HEK293 (cell line): Measurements from ENCODE around the gene SMIM36.

Experiments
- CTCF ChIA-PET: fragments of 350-600 bp; formaldehyde crosslinking; extraction: SDS; loops from one replicate; lab custom pipeline; 2021; ENCODE audit warnings: antibody characterized with exemption; lab: Yijun Ruan, JAX
- POLR2A ChIA-PET: fragments of 300-600 bp; formaldehyde crosslinking; extraction: SDS; loops from one replicate; lab custom pipeline; 2020; ENCODE audit warnings: antibody characterized with exemption, inconsistent platforms; lab: Yijun Ruan, JAX
- H3K27ac ChIP-seq: fragments of 200-500 bp; sonication (Bioruptor generic); 2 replicates; pipeline ENCODE4 v1.5.1; 2014; ENCODE audit warnings: low read depth, low read length, control low read depth, inconsistent platforms; ENCODE audit errors: extremely low read depth
- H3K36me3 ChIP-seq, 2 experiments: fragments of 200-500 bp in 1 of 2; sonication (Bioruptor generic) in 1 of 2; 1 replicate in 1 of 2; 2 replicates in 1 of 2; pipeline ENCODE4 v1.5.1; 2014 to 2017; ENCODE audit warnings: inconsistent platforms in 2 of 2, low read length in 2 of 2; ENCODE audit not compliant: control insufficient read depth in 2 of 2, insufficient read depth in 1 of 2
- H3K4me1 ChIP-seq: fragments of 200-500 bp; sonication (Bioruptor generic); 2 replicates; pipeline ENCODE4 v1.5.1; 2014; ENCODE audit warnings: mild to moderate bottlenecking, low read length, inconsistent platforms; ENCODE audit not compliant: control insufficient read depth, insufficient read depth
- H3K4me3 ChIP-seq: 2 replicates; pipeline ENCODE4 v1.5.1; 2011; ENCODE audit warnings: low read depth, mild to moderate bottlenecking, control low read depth, low read length, moderate library complexity
- H3K9me3 ChIP-seq: fragments of 200-500 bp; sonication (Bioruptor generic); 2 replicates; pipeline ENCODE4 v1.5.1; 2014; ENCODE audit warnings: low read depth, low read length, inconsistent platforms; ENCODE audit not compliant: control insufficient read depth, insufficient read depth
- KLF1 ChIP-seq: fragments of 450-650 bp; formaldehyde crosslinking; IDR thresholded peaks from 2 replicates; pipeline ENCODE4 v1.5.1; 2016; ENCODE audit warnings: missing biosample characterization, missing genetic modification characterization
- KLF7 ChIP-seq: fragments of 450-650 bp; formaldehyde crosslinking; IDR thresholded peaks from 2 replicates; pipeline ENCODE4 v1.5.1; 2016; ENCODE audit warnings: missing biosample characterization, missing genetic modification characterization, borderline replicate concordance
- PATZ1 ChIP-seq: fragments of 450-650 bp; formaldehyde crosslinking; IDR thresholded peaks from 2 replicates; pipeline ENCODE4 v1.5.1; 2016; ENCODE audit warnings: missing biosample characterization, missing genetic modification characterization
- SALL2 ChIP-seq: fragments of 450-650 bp; formaldehyde crosslinking; IDR thresholded peaks from 2 replicates; pipeline ENCODE4 v1.5.0; 2017; ENCODE audit warnings: missing biosample characterization, mild to moderate bottlenecking, missing genetic modification characterization, borderline replicate concordance
- SCRT2 ChIP-seq: fragments of 450-650 bp; formaldehyde crosslinking; IDR thresholded peaks from 2 replicates; pipeline ENCODE4 v1.5.1; 2016; ENCODE audit warnings: missing biosample characterization, missing genetic modification characterization
- TCF7L2 ChIP-seq: IDR thresholded peaks from 2 replicates; pipeline ENCODE4 v1.6.1; 2011; ENCODE audit warnings: low read depth, mild to moderate bottlenecking, inconsistent platforms, low read length, moderate library complexity, borderline replicate concordance
- YY1 ChIP-seq: fragments of 450-650 bp; formaldehyde crosslinking; IDR thresholded peaks from 2 replicates; pipeline ENCODE4 v1.5.1; 2018; ENCODE audit warnings: missing biosample characterization, missing genetic modification characterization
- ZBTB49 ChIP-seq: fragments of 450-650 bp; formaldehyde crosslinking; IDR thresholded peaks from 2 replicates; pipeline ENCODE4 v1.5.1; 2016; ENCODE audit warnings: missing biosample characterization, missing genetic modification characterization, low read depth
- ZBTB6 ChIP-seq: fragments of 450-650 bp; formaldehyde crosslinking; IDR thresholded peaks from 2 replicates; pipeline ENCODE4 v1.5.1; 2017; ENCODE audit warnings: missing biosample characterization, missing genetic modification characterization
- ZNF112 ChIP-seq: fragments of 450-650 bp; formaldehyde crosslinking; IDR thresholded peaks from 2 replicates; pipeline ENCODE4 v1.5.0; 2017; ENCODE audit warnings: missing biosample characterization, missing genetic modification characterization
- ZNF157 ChIP-seq: fragments of 450-650 bp; formaldehyde crosslinking; IDR thresholded peaks from 2 replicates; pipeline ENCODE4 v1.5.1; 2016; ENCODE audit warnings: missing biosample characterization, missing genetic modification characterization
- ZNF169 ChIP-seq: fragments of 450-650 bp; formaldehyde crosslinking; IDR thresholded peaks from 2 replicates; pipeline ENCODE4 v1.5.1; 2016; ENCODE audit warnings: missing biosample characterization, missing genetic modification characterization
- ZNF175 ChIP-seq: fragments of 450-650 bp; formaldehyde crosslinking; IDR thresholded peaks from 2 replicates; pipeline ENCODE4 v1.5.1; 2016; ENCODE audit warnings: missing biosample characterization, missing genetic modification characterization
- ZNF184 ChIP-seq: fragments of 450-650 bp; IDR thresholded peaks from 2 replicates; pipeline ENCODE4 v1.5.1; 2018; ENCODE audit warnings: missing biosample characterization, mild to moderate bottlenecking, missing genetic modification characterization
- ZNF19 ChIP-seq: fragments of 450-650 bp; formaldehyde crosslinking; IDR thresholded peaks from 2 replicates; pipeline ENCODE4; 2016; ENCODE audit warnings: missing biosample characterization, missing genetic modification characterization, low read depth
- ZNF2 ChIP-seq: fragments of 450-650 bp; formaldehyde crosslinking; IDR thresholded peaks from 2 replicates; pipeline ENCODE4 v1.5.1; 2016; ENCODE audit warnings: missing biosample characterization, missing genetic modification characterization
- ZNF274 ChIP-seq, 2 experiments: fragments of 200-500 bp in 1 of 2; fragments of 450-650 bp in 1 of 2; sonication (Bioruptor generic) in 1 of 2; formaldehyde crosslinking in 1 of 2; IDR thresholded peaks; 2 replicates each; pipeline versions ENCODE4 v1.5.1 to v1.6.1; 2014 to 2016; ENCODE audit warnings: borderline replicate concordance in 1 of 2, inconsistent platforms in 1 of 2, low read length in 1 of 2, missing biosample characterization in 1 of 2, missing genetic modification characterization in 1 of 2
- ZNF280D ChIP-seq: fragments of 450-650 bp; formaldehyde crosslinking; IDR thresholded peaks from 2 replicates; pipeline ENCODE4 v1.5.1; 2016; ENCODE audit warnings: missing biosample characterization, missing genetic modification characterization
- ZNF366 ChIP-seq: fragments of 450-650 bp; formaldehyde crosslinking; conservative IDR thresholded peaks from 2 replicates; pipeline ENCODE4 v1.5.1; 2016; ENCODE audit warnings: missing biosample characterization, missing genetic modification characterization
- ZNF394 ChIP-seq: fragments of 450-650 bp; formaldehyde crosslinking; IDR thresholded peaks from 2 replicates; pipeline ENCODE4 v1.5.1; 2016; ENCODE audit warnings: missing biosample characterization, missing genetic modification characterization, mild to moderate bottlenecking, moderate library complexity, borderline replicate concordance
- ZNF549 ChIP-seq: fragments of 450-650 bp; IDR thresholded peaks from 2 replicates; pipeline ENCODE4 v1.5.1; 2018; ENCODE audit warnings: missing biosample characterization, missing genetic modification characterization, mild to moderate bottlenecking, inconsistent platforms, moderate library complexity
- ZNF600 ChIP-seq: fragments of 450-650 bp; formaldehyde crosslinking; IDR thresholded peaks from 2 replicates; pipeline ENCODE4 v1.5.1; 2016; ENCODE audit warnings: missing biosample characterization, missing genetic modification characterization
- ZNF701 ChIP-seq: fragments of 450-650 bp; formaldehyde crosslinking; IDR thresholded peaks from 2 replicates; pipeline ENCODE4 v1.5.1; 2016; ENCODE audit warnings: missing biosample characterization, missing genetic modification characterization
- ZNF707 ChIP-seq: fragments of 450-650 bp; formaldehyde crosslinking; IDR thresholded peaks from 2 replicates; pipeline ENCODE4 v1.5.1; 2016; ENCODE audit warnings: missing biosample characterization, missing genetic modification characterization
- ZNF76 ChIP-seq: fragments of 450-650 bp; formaldehyde crosslinking; IDR thresholded peaks from 2 replicates; pipeline ENCODE4; 2016; ENCODE audit warnings: low read depth, missing biosample characterization, missing genetic modification characterization, borderline replicate concordance

SMIM36 gene

GRCh38 chr17:55484575-55484974 lies 26.7 kb downstream of the SMIM36 start:
- POLR2A ChIA-PET = no interaction called here
- Histone ChIP-seq H3K9me3 (no peaks in the 10 kb centered on the region), H3K27ac (no peak overlapping the region), H3K4me3 (no peak overlapping the region)
- TF ChIP-seq ZNF76 (tag by site-specific recombination) (no peak), ZNF175 (tag by site-specific recombination) (no peak), SALL2 (no peak), PATZ1 (tag by site-specific recombination) (no peak), ZBTB6 (tag by site-specific recombination) (no peak), ZNF394 (tag by site-specific recombination) (no peak), TCF7L2 (no peak), ZNF169 (tag by site-specific recombination) (no peak), KLF1 (no peak), ZNF549 (tag by site-specific recombination) (no peak), ZNF274 (IDR thresholded peaks at IDR 0.05; ENCODE audit: low read length) (no peak), ZNF274 (tag by site-specific recombination; IDR thresholded peaks at IDR 0.05; ENCODE audit: borderline replicate concordance) (no peak), SCRT2 (tag by site-specific recombination) (no peak), ZNF2 (tag by site-specific recombination) (no peak), ZNF112 (tag by site-specific recombination) (no peak), ZBTB49 (no peak), ZNF366 (tag by site-specific recombination) (no peak), YY1 (tag by site-specific recombination) (no peak)
- TF ChIP-seq, all 188 proteins: peak for 0
- Histone ChIP-seq H3K36me3 (no peaks in the 10 kb centered on the region), H3K4me1 (no peaks in the 10 kb centered on the region)
- CTCF ChIA-PET = interaction anchor here (0.6 kb wide), 1 partner anchor 250 kb away, joined by 3 read pairs; no protein-coding TSS in a partner anchor

- POLR2A ChIA-PET = no interaction called here
- no peaks in the 10 kb centered on the region for H3K4me1 ChIP-seq
- no peaks in the 10 kb centered on the region for H3K9me3 ChIP-seq
- H3K27ac ChIP-seq = no peak overlapping the region
- no peak overlapping the region for H3K4me3 ChIP-seq
- CTCF ChIA-PET = interaction anchor here (0.6 to 1.8 kb wide), 4 partner anchors 7 to 1297 kb away, joined by 3 to 6 read pairs (median 3); no protein-coding TSS in a partner anchor
- H3K36me3 ChIP-seq = no peaks in the 10 kb centered on the region
- no peak for TF ChIP-seq ZNF707 (tag by site-specific recombination)
- TF ChIP-seq ZNF19 (tag by site-specific recombination) = no peak
- no peak for TF ChIP-seq ZNF280D (tag by site-specific recombination)
- TF ChIP-seq KLF7 (tag by site-specific recombination) = no peak
- TF ChIP-seq ZNF76 (tag by site-specific recombination) = no peak
- TF ChIP-seq ZNF157 (tag by site-specific recombination) = no peak
- no peak for TF ChIP-seq ZNF184 (tag by site-specific recombination)
- no peak for TF ChIP-seq ZNF701 (tag by site-specific recombination)
- TF ChIP-seq ZNF600 (tag by site-specific recombination) = no peak
These were observed 28.5 kb downstream of the SMIM36 start for GRCh38 chr17:55482591-55483389.
